T-helper 1 cell treated with Interleukin-12 subunit alpha and Interleukin-12 subunit beta and Interleukin-4 antibody, amounts not matched to agents 30 ng/mL and 1 ng/mL, for 36 hours (primary cell): ENCODE measurements around the gene KRTAP6-3. TPM values are rescaled to one million over a fixed set of nuclear protein-coding genes. Genes with fewer than 3 reads are reported as not detected.

ENCODE experiments used
- intact Hi-C: fragments of 100-400 bp; cut with micrococcal nuclease; formaldehyde crosslinking; loops from one replicate; pipeline ENCODE4 v1.15.1; 2024
- total RNA-seq: library from RNA; stranded (reverse); gene quantifications from 2 replicates; pipeline ENCODE4 v1.2.3, GENCODE V29; 2022

KRTAP6-3 gene
- total RNA-seq, 1 donor from 2014 or later, result not detected

DNA sequence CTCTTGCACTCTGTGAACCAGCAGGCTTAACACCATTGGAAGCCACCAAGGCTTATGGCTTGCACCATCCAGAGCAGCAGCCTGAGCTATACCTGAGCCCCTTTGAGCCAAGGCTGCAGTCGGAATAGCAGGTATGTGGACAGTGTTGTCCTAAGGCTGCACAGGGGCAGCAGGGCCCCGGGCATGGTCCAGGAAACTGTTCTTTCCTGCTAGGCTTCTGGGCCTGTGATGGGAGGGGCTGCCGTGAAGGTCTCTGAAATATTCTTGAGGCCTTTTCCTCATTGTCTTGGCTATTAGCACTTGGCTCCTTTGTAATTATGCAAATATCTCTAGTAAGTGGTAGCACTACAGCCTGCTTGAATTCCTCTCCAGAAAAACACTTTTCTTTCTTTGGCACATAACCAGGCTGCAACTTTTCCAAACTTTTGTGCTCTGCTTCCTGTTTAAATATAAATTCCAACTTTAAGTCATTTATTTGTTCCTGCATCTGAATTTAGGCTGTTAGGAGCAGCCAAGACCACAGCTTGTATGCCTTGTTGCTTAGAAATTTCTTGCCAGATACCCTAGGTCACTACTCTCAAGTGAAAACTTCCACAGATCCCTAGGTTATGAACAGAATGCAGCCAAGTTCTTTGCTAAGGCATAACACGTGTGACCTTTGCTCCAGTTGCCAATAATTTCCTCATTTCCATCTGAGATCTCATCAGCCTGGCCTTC, 33.4 kb downstream of the KRTAP6-3 start:
- intact Hi-C loops, result no loop called here

DNA sequence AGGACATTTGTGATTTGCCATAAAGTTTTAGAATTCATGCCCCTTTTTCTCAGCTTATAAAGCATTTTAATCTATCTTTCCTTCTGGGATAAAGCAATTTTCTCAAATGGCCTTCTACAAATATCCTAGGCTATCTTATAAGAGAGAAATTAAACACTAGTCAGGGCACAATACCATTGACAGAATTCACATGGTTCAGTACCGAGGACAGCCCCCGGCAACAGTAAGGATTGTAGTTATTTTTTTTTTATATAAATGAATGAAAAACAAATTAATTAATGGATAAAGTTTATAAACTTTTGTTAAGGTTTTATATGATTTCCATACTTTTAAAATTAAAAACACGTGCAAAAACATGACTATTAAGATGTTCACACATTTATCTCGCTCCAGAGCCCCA, 35.9 kb downstream of the KRTAP6-3 start:
- intact Hi-C loops, result no loop called here

- intact Hi-C loops, result no loop called here
These were observed 37.0 kb downstream of the KRTAP6-3 start for GRCh38 chr21:30629200-30629599.

DNA sequence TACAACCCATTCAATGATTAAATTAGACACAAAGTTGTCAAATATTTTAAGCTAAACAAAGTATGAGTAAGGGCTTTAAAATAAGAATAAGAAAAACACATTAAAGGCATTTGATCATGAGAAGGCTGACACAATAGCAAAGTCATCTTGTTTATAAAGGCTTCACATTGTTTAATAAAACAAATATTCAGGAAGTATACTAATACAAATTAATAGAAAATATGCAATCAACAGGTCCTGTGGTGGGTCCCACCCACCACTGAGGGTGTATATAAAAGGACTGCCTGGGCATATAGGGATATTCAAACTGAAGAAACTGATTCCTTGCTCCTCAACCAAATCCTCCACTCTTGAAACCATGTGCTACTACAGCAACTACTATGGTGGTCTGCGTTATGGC, 42.7 kb downstream of the KRTAP6-3 start, which contains the start of gene KRTAP20-2:
TSS of gene KRTAP20-2 (plus strand) at position 301 of the 400 bp plus-strand sequence. CDS start at position 359, 58 bp downstream.
- intact Hi-C loops, result no loop called here

DNA sequence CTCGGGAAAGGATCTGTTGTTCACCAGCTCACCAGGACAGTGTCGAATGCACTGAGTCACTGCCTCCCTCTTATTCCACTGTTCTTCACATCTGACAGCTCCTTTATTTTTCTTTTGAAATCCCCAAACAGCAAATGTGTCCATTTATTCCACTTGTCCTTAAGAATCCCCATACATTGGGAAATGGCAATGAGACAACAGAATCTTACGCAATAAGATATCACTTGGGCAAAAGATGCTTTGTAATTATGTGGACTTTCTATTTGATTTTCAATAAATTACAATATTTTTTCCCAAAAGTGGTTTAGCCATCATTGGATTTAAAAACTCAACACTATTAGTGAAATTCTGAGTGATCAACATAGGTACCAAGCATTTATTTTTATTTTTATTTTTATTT, 46.4 kb downstream of the KRTAP6-3 start:
- intact Hi-C loops, result no loop called here

DNA sequence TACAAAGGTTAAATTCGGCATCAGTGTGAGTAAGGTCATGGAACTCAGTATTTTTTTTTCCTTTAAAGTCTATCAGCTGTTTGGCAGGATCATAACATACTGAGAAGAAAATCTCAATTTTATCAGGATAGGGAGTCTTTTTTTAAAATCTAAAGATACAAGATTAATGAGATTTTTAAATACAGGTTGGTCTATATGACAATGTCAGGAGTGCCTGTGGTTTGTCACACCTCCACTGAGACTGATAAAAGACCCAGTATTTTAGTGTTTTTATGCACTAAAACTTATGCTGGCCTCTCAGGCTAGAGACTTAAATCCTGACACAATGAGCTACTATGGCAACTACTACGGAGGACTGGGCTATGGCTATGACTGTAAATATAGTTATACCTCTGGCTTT, 50.3 kb downstream of the KRTAP6-3 start, which contains the start of gene KRTAP20-3:
TSS of gene KRTAP20-3 (plus strand) at position 301 of the 400 bp plus-strand sequence.
- intact Hi-C loops, result no loop called here

Other genes starting within 250 kb of the KRTAP6-3 start
- gene KRTAP23-1, start 243.8 kb upstream of the KRTAP6-3 start, total RNA-seq, result not detected in 2 replicates
- not detected in 2 replicates for gene KRTAP13-2, start 220.2 kb upstream of the KRTAP6-3 start, total RNA-seq
- gene KRTAP13-1, start 196.4 kb upstream of the KRTAP6-3 start, total RNA-seq, result not detected in 2 replicates
- gene KRTAP13-3, start 166.5 kb upstream of the KRTAP6-3 start, total RNA-seq, result not detected in 2 replicates
- gene KRTAP13-4, start 162.2 kb upstream of the KRTAP6-3 start, total RNA-seq, result not detected in 2 replicates
- not detected in 2 replicates for gene KRTAP15-1, start 152.2 kb upstream of the KRTAP6-3 start, total RNA-seq
- not detected in 2 replicates for gene KRTAP19-1, start 112.1 kb upstream of the KRTAP6-3 start, total RNA-seq
- gene KRTAP19-2, start 105.0 kb upstream of the KRTAP6-3 start, total RNA-seq, result not detected in 2 replicates
- not detected in 2 replicates for gene KRTAP19-3, start 100.4 kb upstream of the KRTAP6-3 start, total RNA-seq
- not detected in 2 replicates for gene KRTAP19-4, start 95.3 kb upstream of the KRTAP6-3 start, total RNA-seq
- gene KRTAP19-5, start 90.3 kb upstream of the KRTAP6-3 start, total RNA-seq, result not detected in 2 replicates
- gene KRTAP19-6, start 50.6 kb upstream of the KRTAP6-3 start, total RNA-seq, result not detected in 2 replicates
- gene KRTAP19-7, start 31.1 kb upstream of the KRTAP6-3 start, total RNA-seq, result not detected in 2 replicates
- gene KRTAP22-2, start 2.0 kb upstream of the KRTAP6-3 start, total RNA-seq, result not detected in 2 replicates
- gene KRTAP6-2, start 6.5 kb downstream of the KRTAP6-3 start, total RNA-seq, result not detected in 2 replicates
- gene KRTAP22-1, start 8.6 kb downstream of the KRTAP6-3 start, total RNA-seq, result not detected in 2 replicates
- not detected in 2 replicates for gene KRTAP6-1, start 21.5 kb downstream of the KRTAP6-3 start, total RNA-seq
- not detected in 2 replicates for gene KRTAP20-1, start 24.0 kb downstream of the KRTAP6-3 start, total RNA-seq
- not detected in 2 replicates for gene KRTAP20-4, start 28.2 kb downstream of the KRTAP6-3 start, total RNA-seq
- not detected in 2 replicates for gene KRTAP20-2, start 42.8 kb downstream of the KRTAP6-3 start, total RNA-seq
- not detected in 2 replicates for gene KRTAP20-3, start 50.4 kb downstream of the KRTAP6-3 start, total RNA-seq
- gene KRTAP21-3, start 126.3 kb downstream of the KRTAP6-3 start, total RNA-seq, result not detected in 2 replicates
- not detected in 2 replicates for gene KRTAP21-2, start 154.8 kb downstream of the KRTAP6-3 start, total RNA-seq
- not detected in 2 replicates for gene KRTAP21-1, start 163.0 kb downstream of the KRTAP6-3 start, total RNA-seq
- gene KRTAP8-1, start 220.8 kb downstream of the KRTAP6-3 start, total RNA-seq, result not detected in 2 replicates
- not detected in 2 replicates for gene KRTAP7-1, start 237.3 kb downstream of the KRTAP6-3 start, total RNA-seq